ENCODE measurements around the gene ZKSCAN8.

ZKSCAN8 gene

DNA sequence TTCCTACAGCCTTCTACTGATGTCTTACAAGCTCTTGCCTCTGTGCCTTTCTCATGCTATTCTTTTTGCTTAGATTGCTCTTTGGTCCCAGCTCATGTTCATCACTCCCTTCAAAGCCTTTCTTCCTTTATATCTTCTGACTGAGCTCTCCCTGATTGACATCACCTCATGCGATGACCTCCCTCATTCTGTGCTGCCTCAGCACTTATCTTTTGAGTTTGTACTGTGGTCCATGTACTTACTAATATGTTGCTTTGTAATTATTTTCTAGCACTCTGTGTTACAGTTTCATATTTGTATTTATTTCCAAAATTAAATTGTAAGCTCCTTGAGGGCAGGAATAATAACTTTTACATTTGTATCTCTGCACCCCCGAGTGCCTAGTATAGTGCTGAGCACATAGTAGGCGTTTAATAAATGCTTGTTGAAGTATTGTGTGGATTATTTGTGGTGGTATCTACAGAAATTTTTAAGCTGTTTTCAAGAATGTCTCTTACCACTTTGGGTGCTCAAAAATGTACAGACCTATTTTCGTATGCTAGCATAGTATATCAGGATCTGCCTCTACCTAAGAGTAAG lies 17.4 kb downstream of the ZKSCAN8 start:
- no peak overlapping the region for H3K4me3 ChIP-seq (ENCODE audit: low read depth in 1 of 2, low read length in 1 of 2)
- H3K27me3 ChIP-seq, result peaks cover 12% of the 10 kb centered on the region
- TF ChIP-seq, protein P1, sequence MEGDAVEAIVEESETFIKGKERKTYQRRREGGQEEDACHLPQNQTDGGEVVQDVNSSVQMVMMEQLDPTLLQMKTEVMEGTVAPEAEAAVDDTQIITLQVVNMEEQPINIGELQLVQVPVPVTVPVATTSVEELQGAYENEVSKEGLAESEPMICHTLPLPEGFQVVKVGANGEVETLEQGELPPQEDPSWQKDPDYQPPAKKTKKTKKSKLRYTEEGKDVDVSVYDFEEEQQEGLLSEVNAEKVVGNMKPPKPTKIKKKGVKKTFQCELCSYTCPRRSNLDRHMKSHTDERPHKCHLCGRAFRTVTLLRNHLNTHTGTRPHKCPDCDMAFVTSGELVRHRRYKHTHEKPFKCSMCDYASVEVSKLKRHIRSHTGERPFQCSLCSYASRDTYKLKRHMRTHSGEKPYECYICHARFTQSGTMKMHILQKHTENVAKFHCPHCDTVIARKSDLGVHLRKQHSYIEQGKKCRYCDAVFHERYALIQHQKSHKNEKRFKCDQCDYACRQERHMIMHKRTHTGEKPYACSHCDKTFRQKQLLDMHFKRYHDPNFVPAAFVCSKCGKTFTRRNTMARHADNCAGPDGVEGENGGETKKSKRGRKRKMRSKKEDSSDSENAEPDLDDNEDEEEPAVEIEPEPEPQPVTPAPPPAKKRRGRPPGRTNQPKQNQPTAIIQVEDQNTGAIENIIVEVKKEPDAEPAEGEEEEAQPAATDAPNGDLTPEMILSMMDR (IDR thresholded peaks at IDR 0.05), result no peak
- H3K9me3 ChIP-seq, result no peaks in the 10 kb centered on the region
- no peak overlapping the region for H3K27ac ChIP-seq
- peaks cover 11% of the 10 kb centered on the region for H3K36me3 ChIP-seq
- H3K4me1 ChIP-seq (ENCODE audit: control insufficient read depth in 1 of 2, insufficient read depth in 1 of 2, low read depth in 1 of 2, low read length in 1 of 2), result peaks cover 7 to 11% of the 10 kb centered on the region in 2 experiments

DNA sequence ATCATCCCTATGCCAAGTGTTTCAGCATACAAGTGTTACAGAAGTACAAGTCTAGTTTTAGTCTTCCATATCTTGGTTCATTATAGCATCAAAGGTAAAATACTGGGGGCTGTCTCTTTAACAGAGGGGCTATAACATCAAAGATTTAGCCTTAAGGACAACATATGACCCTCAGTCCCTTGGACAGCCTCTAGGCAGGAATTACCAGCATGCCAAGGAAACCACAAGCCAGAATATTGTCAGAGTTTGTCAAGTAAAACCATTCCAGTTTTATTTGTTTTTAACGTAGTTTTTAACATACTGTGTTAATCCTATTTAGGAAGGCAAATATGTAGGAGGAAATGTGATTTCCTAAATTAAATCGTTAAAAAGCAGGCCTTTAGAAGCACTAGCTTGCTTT lies 18.6 kb downstream of the ZKSCAN8 start:
- no peak overlapping the region for H3K4me3 ChIP-seq (ENCODE audit: low read depth in 1 of 2, low read length in 1 of 2)
- TF ChIP-seq, protein P1 (IDR thresholded peaks at IDR 0.05), result no peak
- H3K27ac ChIP-seq, result no peak overlapping the region
- H3K36me3 ChIP-seq, result no peaks in the 10 kb centered on the region
- peaks cover 17% of the 10 kb centered on the region for H3K27me3 ChIP-seq
- H3K4me1 ChIP-seq (ENCODE audit: control insufficient read depth in 1 of 2, insufficient read depth in 1 of 2, low read depth in 1 of 2, low read length in 1 of 2), result peaks cover 7 to 11% of the 10 kb centered on the region in 2 experiments
- no peaks in the 10 kb centered on the region for H3K9me3 ChIP-seq

DNA sequence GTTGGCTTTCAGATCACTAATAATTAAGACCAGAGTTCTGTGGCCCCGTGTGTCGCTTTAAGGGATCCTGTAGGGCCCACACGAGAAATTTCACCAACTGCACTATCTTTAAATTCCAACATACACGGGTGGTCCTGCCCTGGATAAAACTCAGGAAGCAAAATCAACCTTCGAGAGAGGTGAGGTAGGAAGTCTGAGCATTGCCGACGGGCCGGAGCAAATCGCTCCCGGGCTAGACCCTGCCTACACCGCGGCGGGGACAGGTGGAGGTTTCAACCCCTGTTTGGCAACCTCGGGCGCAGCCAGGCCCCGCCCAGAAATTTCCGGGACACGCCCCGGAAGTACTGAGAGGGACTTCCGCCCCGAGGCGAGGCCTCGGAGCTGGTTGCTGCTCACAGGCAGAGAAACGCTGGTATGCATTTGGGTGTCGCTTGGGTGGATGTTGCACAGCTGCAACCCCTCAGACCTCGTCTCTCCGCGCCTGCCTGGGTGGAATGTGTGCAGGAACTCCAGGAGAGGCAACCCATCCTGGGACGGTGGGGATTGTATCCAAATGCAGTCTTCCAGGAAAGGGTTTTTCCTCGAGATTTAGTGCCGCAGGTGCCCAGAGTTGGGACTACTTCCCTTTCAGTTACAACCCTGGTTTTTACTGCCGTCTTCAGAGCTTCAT lies 19.9 kb downstream of the ZKSCAN8 start:
- TF ChIP-seq, protein P1 (IDR thresholded peaks at IDR 0.05), result no peak
- Histone ChIP-seq H3K27me3 (peaks cover 17% of the 10 kb centered on the region), H3K27ac (peak overlapping the region; percentile 62), H3K36me3 (no peaks in the 10 kb centered on the region), H3K4me1 (ENCODE audit: control insufficient read depth in 1 of 2, insufficient read depth in 1 of 2, low read depth in 1 of 2, low read length in 1 of 2) (peaks cover 7 to 11% of the 10 kb centered on the region in 2 experiments), H3K9me3 (no peaks in the 10 kb centered on the region), H3K4me3 (ENCODE audit: low read depth in 1 of 2, low read length in 1 of 2) (peak overlapping the region; percentile 57 to 73)

DNA sequence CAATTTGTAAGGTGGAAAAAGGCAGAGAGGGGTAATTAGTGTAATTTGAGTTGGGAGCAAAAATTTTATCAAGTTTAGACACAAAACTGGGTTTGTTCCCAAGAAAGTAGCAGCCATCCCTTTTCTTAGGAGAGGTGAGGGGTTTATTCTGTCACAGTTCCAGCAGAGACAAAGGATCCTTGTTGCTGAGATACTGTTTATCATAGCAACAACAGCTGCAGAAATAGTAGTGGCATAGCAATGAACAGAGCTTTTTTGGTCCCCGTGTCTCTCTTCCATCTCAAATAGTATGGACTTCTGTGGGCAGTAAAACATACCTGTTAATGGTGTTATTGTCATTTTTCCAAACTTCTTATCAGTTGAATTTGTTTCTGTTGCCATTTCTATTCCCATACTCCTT lies 23.9 kb downstream of the ZKSCAN8 start:
- H3K4me1 ChIP-seq (ENCODE audit: control insufficient read depth in 1 of 2, insufficient read depth in 1 of 2, low read depth in 1 of 2, low read length in 1 of 2), result peaks cover 7 to 11% of the 10 kb centered on the region in 2 experiments
- TF ChIP-seq, protein P1 (IDR thresholded peaks at IDR 0.05), result no peak
- peaks cover 17% of the 10 kb centered on the region for H3K27me3 ChIP-seq
- H3K36me3 ChIP-seq, result no peaks in the 10 kb centered on the region
- no peak overlapping the region for H3K4me3 ChIP-seq (ENCODE audit: low read depth in 1 of 2, low read length in 1 of 2)
- H3K9me3 ChIP-seq, result no peaks in the 10 kb centered on the region
- H3K27ac ChIP-seq, result no peak overlapping the region

DNA sequence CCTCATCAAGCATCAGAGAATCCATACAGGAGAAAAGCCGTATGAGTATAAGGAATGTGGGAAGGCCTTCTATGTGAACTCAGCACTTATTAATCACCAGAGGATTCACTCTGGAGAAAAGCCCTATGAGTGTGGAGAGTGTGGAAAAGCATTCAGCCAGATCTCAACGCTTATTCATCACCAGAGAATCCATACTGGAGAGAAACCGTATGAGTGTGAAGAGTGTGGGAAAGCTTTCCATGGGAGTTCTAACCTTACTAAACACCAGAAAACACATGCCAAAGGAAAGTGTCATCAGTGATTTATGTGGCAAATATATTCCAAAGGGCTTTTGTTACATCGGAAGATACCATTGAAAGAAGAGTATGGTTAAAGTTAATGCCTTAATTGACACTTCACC lies 25.4 kb downstream of the ZKSCAN8 start:
- Histone ChIP-seq H3K4me1 (ENCODE audit: control insufficient read depth in 1 of 2, insufficient read depth in 1 of 2, low read depth in 1 of 2, low read length in 1 of 2) (peaks cover 0 to 1% of the 10 kb centered on the region in 2 experiments), H3K4me3 (ENCODE audit: low read depth in 1 of 2, low read length in 1 of 2) (no peak overlapping the region), H3K27me3 (peaks cover 17% of the 10 kb centered on the region), H3K9me3 (no peaks in the 10 kb centered on the region), H3K36me3 (no peaks in the 10 kb centered on the region), H3K27ac (no peak overlapping the region)
- TF ChIP-seq, protein P1 (IDR thresholded peaks at IDR 0.05), result no peak

Data from neutrophil (primary cell).